ENCODE results near the gene DYRK3. TPM values are rescaled to one million over a fixed set of nuclear protein-coding genes. Genes with fewer than 3 reads are reported as not detected.
A peak's percentile ranks its signal among the peaks of the same experiment; 100 is the strongest.

Gene DYRK3
- total RNA-seq, 2 donors from 2014 or later: 16.5 to 20.6 TPM

GRCh38 chr1:206696812-206697585, 61.7 kb downstream of the DYRK3 start:
- TF ChIP-seq CTCF (IDR thresholded peaks at IDR 0.05): no peak
- peaks cover 0 to 94% of the 10 kb centered on the region in 2 donors for H3K4me1 ChIP-seq
- H3K4me3 ChIP-seq: no peak overlapping the region
- DNase-seq (ENCODE audit: low spot score): no peak
- peaks cover 7% of the 10 kb centered on the region for H3K36me3 ChIP-seq
- H3K9me3 ChIP-seq: no peaks in the 10 kb centered on the region
- peak overlapping the region; percentile 97 to 98 for H3K27ac ChIP-seq
- no peaks in the 10 kb centered on the region for H3K27me3 ChIP-seq

- Histone ChIP-seq H3K27ac (peak overlapping the region; percentile 97 to 98), H3K9me3 (no peaks in the 10 kb centered on the region), H3K36me3 (peaks cover 7% of the 10 kb centered on the region), H3K4me3 (no peak overlapping the region), H3K4me1 (peaks cover 0 to 94% of the 10 kb centered on the region in 2 donors), H3K27me3 (no peaks in the 10 kb centered on the region)
- no peak for DNase-seq (ENCODE audit: low spot score)
- no peak for TF ChIP-seq CTCF (IDR thresholded peaks at IDR 0.05)
Measured at GRCh38 chr1:206698011-206698410, 62.7 kb downstream of the DYRK3 start.

Other genes starting within 250 kb of the DYRK3 start
- 1 to 10 TPM; 1.3 to 3.2 TPM for gene IKBKE, start 165.1 kb upstream of the DYRK3 start, total RNA-seq
- 10 to 100 TPM in 1 of 2 donors, 1 to 10 TPM in 1; 9.9 to 17.5 TPM for gene RASSF5, start 128.0 kb upstream of the DYRK3 start, total RNA-seq
- 10 to 100 TPM; 21.7 to 30.4 TPM for gene EIF2D, start 23.1 kb upstream of the DYRK3 start, total RNA-seq
- 100 to 1,000 TPM; 136 to 158 TPM for gene MAPKAPK2, start 49.4 kb downstream of the DYRK3 start, total RNA-seq
- gene IL19, start 135.2 kb downstream of the DYRK3 start, total RNA-seq: not detected
- gene IL10, start 137.0 kb downstream of the DYRK3 start, total RNA-seq: 1 to 10 TPM in 1 of 2 donors, under 1 TPM in 1; 0.93 to 3.1 TPM
- under 1 TPM in 1 of 2 donors, not detected in 1; 0.20 TPM for gene IL20, start 230.1 kb downstream of the DYRK3 start, total RNA-seq

Measured in right atrium auricular region (tissue), 2 donors.